ENCODE measurements around the gene EGFL8.
A peak's percentile ranks its signal among the peaks of the same experiment; 100 is the strongest.

EGFL8 gene

DNA sequence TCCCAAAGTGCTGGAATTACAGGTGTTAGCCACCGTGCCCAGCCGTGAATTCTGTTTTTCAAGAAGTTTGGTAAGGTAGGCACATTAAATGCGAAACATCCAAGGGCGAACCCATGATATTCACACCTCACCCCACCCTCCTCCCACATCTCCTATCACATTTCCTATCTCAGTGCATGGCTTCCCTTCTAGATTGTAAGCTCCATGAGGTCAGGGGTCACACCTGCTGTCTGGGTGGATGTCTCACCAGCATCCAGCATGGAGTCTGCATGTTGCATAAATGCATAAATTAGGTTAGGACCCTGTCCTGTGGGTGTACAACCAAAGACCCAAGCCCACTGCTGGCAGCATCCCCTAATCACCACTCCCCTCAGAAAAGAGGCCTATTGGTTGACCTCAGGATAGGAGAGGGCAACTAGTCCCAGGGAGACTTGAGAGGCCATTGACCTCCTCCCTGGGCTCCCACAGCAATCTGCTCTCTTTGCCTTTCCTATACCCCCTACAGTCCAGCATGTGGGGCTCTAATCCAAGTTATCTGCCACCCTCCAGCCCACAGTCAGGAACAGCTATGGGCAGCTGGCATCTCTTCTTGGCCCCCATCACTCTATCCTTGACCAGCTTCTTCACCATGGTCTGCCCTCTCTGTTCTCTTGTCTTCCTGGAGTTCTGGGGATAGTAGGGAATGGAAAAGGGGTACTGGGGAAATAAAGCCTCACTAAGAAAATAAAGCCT lies 16.8 kb upstream of the EGFL8 start:
- DNase-seq, result no peak

DNA sequence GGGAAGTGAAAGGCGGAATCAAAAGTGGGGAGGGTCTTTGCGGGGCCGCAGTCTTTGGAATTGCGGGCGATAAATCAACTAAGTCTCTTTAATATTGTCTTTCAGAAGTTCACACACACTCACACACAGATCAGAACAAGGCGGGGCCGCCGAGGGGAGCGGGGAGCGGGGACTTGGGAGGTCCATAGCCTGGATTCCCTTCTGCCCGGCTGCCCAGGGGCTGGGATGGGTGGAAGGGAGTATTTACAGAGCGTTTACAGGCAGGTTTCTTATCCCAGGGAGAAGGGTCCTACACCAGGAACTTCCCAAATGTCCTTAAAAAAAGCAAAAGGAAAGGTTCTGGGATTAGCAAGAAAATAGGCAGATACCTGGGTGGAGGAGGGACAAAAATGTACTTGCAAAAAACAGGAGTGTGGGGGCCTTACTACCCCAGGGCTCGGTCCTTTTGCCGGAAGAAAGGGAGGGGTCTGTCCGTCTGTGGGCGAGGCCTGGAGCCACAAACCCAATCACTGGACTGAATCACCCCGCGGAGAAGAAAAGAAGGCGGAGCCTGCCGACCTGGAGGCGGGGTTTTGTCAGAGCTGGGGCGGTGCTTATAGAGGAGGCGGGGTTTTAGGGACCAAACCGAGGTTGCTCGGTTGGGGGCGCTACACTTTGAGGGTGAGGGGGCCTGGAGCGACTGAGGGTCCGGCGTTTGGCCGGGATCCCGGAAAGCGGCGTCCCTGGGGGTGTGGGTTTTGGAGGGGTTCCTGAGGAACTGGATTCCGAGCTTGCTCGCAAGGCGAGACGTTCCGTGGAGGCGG lies 15.9 kb upstream of the EGFL8 start:
- DNase-seq, result no peak

DNA sequence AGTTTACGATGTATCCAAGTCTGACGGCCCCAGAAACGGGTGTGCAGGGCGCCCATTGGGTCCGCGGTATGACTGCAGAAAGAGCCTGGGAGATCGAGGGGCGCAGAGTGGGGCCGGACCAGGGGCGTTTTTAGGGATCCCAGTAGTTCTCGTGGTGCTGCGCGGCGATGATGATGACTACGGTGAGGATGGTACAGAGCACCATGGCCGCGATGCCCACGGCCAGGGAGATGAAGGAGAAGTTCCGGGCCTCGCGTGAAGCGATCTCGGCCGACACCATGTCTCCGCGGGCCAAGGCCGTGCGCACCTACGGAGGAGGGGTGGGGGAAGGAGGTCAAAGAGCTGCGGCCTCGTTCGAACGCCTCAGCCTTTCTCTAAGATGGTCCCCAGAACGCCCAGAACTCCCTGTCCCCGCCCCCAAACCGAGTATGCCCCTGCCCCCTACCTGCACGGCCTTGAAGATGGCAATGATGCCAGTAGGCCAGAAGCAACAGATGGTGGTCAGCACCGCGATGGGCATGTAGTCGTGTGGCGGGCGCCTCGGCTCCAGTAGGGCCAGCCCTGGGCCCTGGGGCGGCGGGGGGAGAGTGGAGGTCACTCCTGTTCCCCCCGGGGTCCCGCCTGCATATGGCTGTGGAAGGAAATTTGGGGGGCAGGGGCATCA lies 15.2 kb upstream of the EGFL8 start:
- no peak for DNase-seq

DNA sequence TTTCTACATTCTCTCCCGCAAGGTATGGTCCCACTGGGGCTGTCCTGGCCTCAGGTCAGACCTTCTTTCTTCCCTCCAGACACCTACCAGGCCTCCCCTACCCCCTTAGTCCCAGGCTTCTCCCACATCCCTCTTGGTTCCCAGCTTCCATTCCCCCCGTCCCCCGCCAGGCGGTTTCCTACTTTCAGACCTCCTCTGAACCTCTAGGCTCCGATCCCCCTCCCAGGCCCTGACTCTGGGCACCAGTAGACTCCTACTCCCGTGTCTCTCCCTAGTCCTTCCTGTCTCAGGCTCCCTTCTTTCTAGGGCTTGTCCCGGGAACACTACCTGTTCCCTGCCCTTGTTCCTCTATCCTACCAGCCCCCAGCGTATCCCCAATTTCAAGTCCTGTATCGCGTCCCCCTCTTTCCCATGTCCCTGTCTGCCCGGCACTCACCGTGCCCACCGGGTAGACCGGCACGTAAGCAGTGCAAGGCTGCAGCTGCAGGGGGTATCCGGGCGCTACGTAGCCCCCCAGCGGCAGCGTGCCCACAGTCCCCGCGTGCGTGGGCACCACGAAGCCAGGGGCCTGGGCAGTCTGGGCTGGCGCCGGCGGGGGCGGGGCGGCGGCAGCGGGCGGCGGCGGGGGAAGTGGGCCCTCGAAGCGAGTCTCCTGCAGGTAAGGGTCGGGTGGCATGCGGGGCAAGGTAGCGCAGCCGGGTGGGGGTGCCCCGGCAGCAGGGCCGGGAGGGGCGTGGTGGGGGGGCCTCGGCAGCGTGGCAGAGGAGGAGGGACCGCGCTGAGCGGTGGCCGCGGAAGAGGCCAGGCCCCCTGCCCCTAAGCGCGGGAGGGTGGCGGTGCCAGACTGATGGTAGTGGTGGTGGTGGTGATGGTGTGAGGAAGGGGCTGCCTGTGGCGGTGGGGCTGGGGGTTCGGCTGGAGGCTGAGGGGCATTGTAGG lies 14.2 kb upstream of the EGFL8 start:
- no peak for DNase-seq

DNA sequence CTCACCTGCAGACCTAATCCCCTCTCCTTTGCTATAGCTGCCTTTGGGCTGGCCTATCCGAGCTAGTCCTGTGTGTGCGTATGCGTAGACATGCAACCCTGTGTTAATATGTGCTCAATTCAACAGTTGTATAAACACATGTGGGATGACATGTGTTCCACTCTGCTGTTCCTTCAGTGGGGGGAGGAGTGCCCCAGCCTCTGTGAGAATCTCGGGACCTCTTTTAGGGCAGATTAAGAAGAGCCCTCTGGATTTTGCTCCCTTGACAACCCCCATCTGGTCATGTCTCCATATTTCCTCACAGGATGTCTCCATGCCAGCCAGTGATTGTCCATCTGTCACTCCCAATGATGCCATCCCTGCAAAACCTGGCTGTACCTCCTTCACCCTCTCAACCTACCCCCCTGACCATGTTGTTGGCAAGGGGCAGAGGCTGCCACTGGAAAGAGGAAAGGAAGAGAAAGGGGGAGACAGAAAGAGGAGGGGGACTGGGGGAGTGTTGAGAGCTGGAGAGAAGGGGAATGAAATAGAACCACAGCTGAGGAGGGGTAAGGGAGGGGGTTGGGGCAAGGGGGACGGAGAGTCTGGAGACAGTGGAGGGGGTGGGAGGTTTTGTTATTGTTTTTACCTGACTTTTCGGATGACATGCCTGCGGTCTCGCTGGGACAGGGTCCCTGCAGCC lies 13.1 kb upstream of the EGFL8 start:
- no peak for DNase-seq

DNA sequence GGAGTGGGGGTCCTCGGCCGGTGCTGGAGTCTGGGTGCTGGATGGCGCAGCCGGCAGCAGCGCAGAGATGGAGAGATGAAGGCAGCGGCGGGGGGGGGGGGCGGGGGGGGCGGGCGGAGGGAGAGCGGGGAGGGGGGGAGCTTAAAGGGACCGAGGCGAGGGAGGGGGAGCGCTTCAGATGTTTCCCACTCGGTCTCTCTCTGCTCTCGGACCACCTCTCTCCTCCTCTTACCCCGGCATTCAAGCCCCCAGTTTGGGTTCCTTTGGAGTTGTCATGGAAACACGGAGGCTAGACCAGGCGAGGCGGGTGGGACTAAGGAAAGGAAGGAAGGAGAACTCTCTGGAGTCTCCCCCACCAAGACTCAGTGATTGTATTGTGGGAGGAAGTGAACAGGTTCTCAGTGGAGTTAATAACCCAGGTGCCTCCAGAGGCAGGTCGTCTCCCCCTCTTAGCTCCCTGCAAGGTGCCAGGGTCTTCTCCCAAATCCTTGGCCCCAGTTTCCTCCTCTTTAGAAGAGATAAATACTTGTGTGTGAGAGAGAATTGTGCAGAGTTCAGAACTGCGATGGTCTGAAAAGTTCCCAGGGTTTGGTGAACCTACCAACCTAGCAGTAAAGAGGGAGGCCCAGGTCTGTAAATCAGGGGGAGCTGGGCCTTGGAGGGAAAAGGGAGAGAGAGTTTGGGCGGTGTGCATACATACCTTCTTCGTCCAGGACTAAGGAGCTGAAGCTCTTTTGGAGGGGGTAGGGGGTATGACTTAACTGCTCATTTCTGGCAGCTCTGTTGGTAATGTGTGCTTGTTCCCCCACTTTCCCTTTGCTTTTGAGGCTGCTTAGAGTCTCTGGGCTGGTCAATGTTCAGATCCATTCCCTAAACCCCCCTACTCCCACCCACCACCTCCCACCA lies 12.3 kb upstream of the EGFL8 start, which contains the start of gene PRRT1:
Gene PRRT1, minus strand, starts transcription at position 77 of the 906 bp plus-strand sequence. CDS start 112 bp downstream, outside the sequence.
- no peak for DNase-seq

DNA sequence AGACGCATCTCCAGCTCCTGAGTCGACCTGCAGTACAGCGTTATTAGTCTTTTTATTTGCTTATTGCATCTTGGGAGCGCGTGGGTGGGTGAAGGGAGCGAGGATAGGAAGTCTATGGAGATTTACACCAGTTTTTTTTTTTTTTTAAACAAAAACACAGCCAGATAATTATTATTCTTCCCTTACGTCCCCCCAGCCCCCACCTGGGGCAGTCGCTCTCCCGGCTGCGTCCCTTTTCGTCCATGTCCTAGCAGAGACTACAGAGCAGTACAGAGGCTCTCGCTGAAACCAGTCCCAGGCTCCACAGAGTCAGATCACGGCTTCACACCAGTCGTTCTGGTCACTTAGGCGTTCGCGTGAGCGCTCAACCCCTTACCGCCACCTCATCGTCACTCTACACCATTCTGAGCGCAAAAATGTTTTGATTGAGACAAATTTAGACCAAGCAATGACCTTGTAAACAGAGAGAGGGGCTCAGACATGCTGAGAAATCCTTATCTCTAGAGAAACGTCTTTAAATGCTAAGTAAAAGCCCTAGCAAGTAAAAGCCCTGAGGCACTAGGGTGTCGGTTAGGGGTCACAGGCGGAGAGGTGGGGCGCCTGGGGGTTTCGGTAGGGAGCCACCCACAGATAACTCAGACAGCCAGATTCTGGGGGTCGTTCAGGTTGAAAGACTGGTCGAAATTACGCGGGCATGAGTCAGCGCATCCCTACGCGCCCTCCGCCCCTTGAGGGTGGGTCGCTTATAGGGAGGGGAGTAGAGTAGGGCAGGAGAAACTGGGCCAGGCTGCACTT lies 11.4 kb upstream of the EGFL8 start:
- no peak for DNase-seq

DNA sequence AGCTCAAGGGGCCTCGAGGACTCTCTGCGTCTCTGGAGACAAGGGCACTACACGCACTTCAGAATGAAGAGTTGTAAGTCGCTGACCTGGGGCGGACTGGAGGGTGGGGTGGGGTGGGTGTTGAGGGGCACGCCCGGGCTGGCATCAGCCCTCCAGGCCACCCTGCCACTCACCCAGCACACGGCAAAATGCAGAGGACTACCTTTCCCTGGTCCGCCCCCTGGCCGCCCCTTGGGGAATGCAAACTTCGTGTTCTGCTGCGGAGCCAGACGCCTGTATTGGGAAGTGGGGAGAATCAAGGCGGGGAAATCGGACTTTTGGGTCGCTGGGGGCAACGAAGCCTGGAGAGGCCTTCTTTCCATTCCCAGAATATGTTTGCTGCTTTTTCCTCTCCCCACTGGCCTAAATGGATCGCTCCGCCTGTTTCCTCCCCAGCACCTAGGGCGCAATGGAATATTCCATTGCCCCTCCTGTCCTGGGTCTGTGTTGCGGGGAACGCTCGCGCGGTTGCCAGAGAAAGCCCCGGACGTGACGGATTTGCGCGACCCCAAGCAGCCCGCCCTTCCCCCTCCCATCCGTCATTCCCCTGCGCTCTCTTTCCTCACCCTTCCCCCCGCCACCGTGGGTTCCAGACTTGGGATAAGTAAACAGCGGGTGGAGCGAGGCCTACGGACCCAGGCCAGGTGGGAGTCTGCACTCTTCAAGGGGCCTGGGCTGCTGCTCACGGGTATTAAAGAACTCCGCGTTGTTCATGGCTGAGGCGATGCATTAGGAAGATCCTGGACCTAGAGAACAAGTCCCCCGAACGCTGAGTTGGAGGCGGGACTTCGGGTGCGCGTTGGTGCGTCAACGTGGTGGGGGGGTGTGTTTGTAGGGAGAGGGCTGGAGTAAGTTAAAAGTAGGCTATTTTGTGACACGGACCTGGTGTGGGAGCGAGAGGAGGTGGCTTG lies 10.6 kb upstream of the EGFL8 start, which contains the start of gene PPT2:
Gene PPT2, plus strand, starts transcription at position 578 of the 950 bp plus-strand sequence. CDS start 454 bp downstream, outside the sequence.
- DNase-seq, result no peak

DNA sequence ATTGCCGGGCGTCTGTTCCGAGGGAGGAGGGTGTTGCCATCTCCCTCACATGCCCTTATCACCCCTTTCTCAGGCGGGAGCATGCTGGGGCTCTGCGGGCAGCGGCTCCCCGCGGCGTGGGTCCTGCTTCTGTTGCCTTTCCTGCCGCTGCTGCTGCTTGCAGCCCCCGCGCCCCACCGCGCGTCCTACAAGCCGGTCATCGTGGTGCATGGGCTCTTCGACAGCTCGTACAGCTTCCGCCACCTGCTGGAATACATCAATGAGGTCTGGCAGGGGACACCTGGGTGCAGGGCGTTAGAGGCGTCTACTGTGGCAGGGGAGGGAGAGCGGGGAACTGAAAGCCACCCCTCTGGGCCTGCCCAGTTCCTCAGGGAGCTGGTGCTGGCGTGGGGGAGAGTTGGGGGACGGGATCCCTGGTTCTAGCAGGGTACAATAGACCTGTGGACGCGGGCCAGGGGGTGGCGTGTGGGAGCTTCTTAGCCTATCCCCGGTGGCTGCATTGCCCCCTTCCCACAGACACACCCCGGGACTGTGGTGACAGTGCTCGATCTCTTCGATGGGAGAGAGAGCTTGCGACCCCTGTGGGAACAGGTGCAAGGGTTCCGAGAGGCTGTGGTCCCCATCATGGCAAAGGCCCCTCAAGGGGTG lies 9.8 kb upstream of the EGFL8 start:
- DNase-seq, result peak; percentile 26

DNA sequence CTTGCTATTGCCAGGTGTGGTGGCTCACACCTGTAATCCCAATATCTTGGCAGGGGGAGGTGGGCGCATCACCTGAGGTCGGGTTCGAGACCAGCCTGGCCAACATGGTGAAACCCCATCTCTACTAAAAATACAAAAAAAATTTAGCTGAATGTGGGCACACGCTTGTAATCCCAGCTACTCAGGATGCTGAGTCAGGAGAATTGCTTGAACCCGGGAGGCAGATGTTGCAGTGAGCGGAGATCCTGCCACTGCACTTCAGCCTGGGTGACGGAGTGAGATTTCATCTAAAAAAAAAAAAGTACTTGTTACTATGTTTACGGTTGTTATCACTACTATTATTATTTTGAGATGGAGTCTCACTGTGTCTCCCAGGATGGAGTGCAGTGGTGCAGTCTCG lies 7.5 kb upstream of the EGFL8 start:
- DNase-seq, result no peak

DNA sequence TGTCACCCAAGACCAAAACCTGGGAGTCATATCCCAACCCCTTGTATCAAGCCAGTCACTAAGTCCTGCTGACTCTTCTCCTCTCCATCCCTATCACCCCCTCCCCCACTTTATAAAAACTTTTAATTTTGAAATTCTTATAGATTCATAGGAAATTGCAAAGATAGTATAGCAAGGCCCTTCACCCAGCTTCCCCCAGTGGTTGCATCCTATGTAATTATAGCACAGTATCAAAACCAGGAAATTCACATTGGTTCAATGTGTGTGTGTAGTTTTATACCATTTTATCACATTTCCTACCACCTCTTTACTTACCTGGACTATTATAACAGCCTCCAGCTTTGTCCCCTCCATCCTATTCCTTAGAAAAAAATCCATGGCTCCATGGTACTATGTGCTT lies 6.3 kb upstream of the EGFL8 start:
- DNase-seq, result no peak

DNA sequence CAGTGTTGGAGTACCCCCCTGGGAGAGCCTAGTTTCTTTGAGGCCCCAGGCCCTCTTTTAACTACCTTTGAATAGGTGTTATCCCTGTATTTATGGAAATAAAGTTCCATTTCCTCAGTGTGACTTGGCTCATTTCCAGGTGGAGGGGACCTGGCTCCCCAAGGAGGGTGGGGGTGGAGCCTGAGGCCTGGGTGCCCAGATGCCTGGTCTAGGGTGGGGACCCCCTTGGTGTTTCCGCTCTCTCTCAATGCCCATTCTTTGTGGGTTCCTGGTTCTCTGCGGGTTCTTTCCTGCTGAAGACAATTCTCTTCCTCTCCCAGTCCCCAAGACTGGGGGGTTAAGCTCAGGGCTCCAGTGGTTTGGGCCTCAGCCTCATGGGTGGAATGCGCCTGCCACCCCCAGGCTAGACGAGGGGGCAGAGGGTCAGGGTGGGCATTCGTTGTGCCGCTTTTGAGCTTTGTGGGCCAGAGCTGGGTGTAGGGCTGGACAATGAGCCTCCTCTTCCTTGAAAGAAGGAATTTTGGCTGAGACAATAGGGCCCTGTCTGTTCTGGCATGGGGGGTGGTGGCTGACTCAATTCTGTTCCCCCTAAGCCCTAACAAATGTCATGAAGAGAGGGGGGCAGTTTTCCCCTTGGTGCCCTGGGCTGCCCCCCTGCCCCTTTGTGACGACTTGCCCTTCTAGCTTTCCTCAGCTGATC lies 686 bp upstream of the EGFL8 start:
- no peak for DNase-seq

DNA sequence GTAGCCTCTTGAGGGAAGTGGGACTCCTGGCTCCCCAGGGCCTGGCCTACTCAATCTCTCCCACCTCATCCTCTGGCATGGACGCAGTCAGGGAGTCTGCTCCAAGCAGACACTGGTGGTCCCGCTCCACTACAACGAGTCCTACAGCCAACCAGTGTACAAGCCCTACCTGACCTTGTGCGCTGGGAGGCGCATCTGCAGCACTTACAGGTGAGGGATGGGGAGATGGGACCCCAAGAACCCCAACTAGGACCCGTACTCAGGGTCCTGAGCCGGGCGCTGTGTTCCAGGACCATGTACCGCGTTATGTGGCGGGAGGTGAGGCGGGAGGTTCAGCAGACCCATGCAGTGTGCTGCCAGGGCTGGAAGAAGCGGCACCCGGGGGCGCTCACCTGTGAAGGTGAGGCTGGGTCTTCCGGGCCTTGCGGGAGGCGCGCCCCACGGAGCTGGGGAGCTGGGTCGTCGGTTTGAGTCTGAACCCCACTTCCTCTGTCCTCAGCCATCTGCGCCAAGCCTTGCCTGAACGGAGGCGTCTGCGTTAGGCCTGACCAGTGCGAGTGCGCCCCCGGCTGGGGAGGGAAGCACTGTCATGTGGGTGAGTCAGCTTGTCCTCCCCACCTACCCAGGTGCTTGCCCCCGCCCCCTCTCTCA lies 2.1 kb downstream of the EGFL8 start:
- DNase-seq, result no peak

DNA sequence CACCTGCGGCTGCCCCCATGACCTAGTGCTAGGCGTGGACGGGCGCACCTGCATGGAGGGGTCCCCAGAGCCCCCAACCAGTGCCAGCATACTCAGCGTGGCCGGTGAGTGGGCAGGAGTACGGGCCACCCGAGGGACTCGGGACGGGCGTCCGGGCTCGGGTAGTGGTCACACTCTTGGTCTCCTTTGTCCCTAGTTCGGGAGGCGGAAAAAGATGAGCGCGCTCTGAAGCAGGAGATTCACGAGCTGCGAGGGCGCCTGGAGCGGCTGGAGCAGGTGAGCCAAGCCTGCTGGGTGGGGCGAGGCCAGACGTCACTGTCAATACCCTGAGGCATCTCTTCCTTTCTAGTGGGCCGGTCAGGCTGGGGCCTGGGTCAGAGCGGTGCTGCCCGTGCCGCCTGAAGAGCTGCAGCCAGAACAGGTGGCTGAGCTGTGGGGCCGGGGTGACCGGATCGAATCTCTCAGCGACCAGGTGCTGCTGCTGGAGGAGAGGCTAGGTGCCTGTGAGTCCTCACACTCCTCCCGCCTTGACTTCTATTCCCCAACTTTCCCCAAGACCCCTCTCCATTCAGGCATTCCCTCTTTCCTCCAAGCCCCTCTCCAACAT lies 2.9 kb downstream of the EGFL8 start:
- DNase-seq, result no peak

DNA sequence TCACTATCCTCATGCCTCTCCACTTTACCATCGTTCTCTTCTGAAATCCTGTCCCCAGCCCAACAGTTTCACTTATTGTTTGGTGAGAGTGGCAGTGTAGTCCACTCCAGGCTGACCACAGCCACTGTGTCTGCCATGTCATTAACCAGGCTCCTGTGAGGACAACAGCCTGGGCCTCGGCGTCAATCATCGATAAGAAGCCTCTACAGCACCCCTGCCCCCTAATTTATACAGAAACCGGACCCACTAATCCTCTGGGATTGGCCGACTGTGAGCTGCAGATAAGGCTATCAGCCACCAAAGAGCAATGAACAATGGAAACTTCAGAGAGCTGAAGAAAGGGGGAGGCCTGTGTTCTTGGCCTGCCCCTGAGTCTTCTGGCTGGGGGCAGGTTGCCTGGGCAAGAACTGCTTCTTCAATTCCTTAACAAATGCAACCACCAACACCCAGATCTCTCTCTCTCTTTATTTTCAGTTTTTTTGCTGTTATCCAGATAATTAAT lies 3.4 kb downstream of the EGFL8 start:
- DNase-seq, result no peak

DNA sequence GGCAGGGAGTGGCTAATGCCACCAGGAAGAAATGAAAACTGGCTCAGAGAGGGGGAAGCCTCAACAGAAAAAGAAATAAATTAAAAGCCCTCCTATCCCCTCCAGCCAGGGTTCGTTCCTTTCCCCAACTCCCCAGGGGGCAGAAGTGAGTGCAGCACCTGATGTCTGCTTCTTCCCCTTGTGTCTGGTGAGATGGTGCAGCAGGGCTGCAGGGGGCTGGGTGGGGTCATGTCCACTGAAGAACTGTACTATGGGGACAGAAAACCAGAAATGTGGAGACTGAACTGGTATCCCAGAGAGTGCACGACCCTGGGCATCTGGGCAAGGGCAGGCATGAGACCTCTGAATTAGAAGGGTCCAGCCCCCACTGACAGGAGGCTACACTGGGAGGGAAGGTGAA lies 4.0 kb downstream of the EGFL8 start:
- no peak for DNase-seq

All from NK-92 treated with Interleukin-12 subunit alpha and Interleukin-12 subunit beta, amount 100 ng/mL, for 24 hours (cell line).